Measurements from ENCODE around the gene B3GALT5.
A peak's percentile ranks its signal among the peaks of the same experiment; 100 is the strongest.

Gene B3GALT5

DNA sequence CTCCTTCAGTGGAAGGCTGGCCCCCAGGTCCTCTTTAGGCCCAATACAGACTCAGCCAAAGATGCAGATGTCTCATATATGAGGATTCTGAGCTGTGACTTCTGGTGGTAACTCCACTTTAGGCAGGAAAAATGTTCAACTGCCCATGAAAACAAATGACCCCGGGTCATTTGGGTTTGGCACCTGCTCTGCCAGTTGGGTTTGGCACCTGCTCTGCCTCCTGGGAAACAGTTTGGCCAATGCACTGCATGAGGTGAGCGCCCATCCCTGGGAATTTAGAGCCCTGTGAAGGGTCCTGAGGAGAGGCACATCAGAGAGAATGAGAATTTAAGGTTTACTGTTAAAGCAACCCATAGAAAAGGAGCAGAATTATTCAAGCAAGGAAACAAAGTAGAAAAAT, 45.3 kb downstream of the B3GALT5 start:
- H3K4me3 ChIP-seq (ENCODE audit: severe bottlenecking) = no peak overlapping the region
- H3K27ac ChIP-seq (ENCODE audit: poor library complexity, severe bottlenecking) = no peak overlapping the region
- DNase-seq (ENCODE audit: low spot score) = no peak
- TF ChIP-seq, protein P1, sequence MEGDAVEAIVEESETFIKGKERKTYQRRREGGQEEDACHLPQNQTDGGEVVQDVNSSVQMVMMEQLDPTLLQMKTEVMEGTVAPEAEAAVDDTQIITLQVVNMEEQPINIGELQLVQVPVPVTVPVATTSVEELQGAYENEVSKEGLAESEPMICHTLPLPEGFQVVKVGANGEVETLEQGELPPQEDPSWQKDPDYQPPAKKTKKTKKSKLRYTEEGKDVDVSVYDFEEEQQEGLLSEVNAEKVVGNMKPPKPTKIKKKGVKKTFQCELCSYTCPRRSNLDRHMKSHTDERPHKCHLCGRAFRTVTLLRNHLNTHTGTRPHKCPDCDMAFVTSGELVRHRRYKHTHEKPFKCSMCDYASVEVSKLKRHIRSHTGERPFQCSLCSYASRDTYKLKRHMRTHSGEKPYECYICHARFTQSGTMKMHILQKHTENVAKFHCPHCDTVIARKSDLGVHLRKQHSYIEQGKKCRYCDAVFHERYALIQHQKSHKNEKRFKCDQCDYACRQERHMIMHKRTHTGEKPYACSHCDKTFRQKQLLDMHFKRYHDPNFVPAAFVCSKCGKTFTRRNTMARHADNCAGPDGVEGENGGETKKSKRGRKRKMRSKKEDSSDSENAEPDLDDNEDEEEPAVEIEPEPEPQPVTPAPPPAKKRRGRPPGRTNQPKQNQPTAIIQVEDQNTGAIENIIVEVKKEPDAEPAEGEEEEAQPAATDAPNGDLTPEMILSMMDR (IDR thresholded peaks at IDR 0.05; ENCODE audit: poor library complexity, severe bottlenecking) = no peak
- peaks cover 6% of the 10 kb centered on the region for H3K4me1 ChIP-seq (ENCODE audit: insufficient read depth, poor library complexity, severe bottlenecking)
- no peak for ATAC-seq (ENCODE audit: low read depth)
- no peaks in the 10 kb centered on the region for H3K27me3 ChIP-seq (ENCODE audit: insufficient read depth, poor library complexity, severe bottlenecking)
- no peaks in the 10 kb centered on the region for H3K36me3 ChIP-seq (ENCODE audit: low read depth)
- H3K9me3 ChIP-seq (ENCODE audit: severe bottlenecking) = no peaks in the 10 kb centered on the region

DNA sequence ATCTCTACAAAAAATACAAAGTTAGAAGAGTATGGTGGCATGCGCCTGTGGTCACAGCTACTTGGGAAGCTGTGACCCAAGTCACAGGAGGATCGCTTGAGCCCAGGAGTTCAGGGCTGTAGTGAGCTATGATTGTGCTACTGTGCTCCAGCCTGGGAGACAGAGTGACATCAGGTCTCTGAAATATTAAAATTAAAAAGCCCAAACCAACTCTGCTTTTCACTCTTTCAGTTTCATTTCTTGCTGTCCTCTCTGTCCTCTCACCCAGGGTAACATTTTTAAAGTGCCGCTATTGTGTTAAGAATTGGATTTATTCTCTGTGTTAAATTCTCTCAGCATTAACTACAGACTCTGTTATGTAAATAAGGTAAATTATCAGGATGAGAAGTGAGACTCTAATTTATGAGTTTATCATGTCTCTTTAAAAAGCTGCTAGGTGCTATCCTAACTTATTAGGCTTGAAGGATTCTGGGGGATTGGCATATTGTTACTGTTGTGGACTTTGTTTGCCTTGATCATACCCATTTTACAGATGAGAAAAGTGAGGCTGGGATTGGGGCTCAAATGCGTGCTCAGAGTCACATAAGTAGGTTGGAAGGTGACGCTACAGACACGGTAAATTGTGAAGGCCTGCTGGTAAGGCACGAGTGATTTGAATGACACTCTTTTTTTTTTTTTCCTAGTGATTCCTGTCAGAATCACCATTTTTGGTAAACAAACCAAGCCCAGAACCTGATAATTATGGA, 46.5 kb downstream of the B3GALT5 start:
- H3K4me1 ChIP-seq (ENCODE audit: insufficient read depth, poor library complexity, severe bottlenecking) = peaks cover 6% of the 10 kb centered on the region
- H3K4me3 ChIP-seq (ENCODE audit: severe bottlenecking) = no peak overlapping the region
- TF ChIP-seq, protein P1 (IDR thresholded peaks at IDR 0.05; ENCODE audit: poor library complexity, severe bottlenecking) = no peak
- H3K9me3 ChIP-seq (ENCODE audit: severe bottlenecking) = no peaks in the 10 kb centered on the region
- no peaks in the 10 kb centered on the region for H3K36me3 ChIP-seq (ENCODE audit: low read depth)
- H3K27ac ChIP-seq (ENCODE audit: poor library complexity, severe bottlenecking) = no peak overlapping the region
- no peaks in the 10 kb centered on the region for H3K27me3 ChIP-seq (ENCODE audit: insufficient read depth, poor library complexity, severe bottlenecking)
- DNase-seq (ENCODE audit: low spot score) = no peak
- ATAC-seq (ENCODE audit: low read depth) = no peak

DNA sequence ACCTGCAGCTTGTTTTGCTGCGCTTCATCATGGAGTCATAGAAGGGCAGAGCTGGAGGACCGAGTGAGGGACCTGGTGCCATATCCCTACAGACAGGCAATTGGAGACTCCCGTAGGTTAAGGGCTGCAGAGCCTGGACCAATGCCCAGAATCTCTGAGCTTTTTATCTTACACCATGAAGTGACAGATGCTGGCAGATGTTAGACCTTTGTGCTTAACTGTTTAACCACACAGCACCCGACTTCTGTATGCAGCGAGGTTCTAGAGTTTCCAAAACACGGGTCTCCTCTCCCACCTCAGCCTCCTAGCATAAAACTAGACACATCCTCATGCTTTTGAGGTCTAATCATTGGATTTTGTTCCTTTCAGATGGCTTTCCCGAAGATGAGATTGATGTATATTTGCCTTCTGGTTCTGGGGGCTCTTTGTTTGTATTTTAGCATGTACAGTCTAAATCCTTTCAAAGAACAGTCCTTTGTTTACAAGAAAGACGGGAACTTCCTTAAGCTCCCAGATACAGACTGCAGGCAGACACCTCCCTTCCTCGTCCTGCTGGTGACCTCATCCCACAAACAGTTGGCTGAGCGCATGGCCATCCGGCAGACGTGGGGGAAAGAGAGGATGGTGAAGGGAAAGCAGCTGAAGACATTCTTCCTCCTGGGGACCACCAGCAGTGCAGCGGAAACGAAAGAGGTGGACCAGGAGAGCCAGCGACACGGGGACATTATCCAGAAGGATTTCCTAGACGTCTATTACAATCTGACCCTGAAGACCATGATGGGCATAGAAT, 47.6 kb downstream of the B3GALT5 start:
- no peaks in the 10 kb centered on the region for H3K9me3 ChIP-seq (ENCODE audit: severe bottlenecking)
- no peaks in the 10 kb centered on the region for H3K27me3 ChIP-seq (ENCODE audit: insufficient read depth, poor library complexity, severe bottlenecking)
- ATAC-seq (ENCODE audit: low read depth) (peak; percentile 87), DNase-seq (ENCODE audit: low spot score) (no peak)
- TF ChIP-seq, protein P1 (IDR thresholded peaks at IDR 0.05; ENCODE audit: poor library complexity, severe bottlenecking) = no peak
- no peak overlapping the region for H3K4me3 ChIP-seq (ENCODE audit: severe bottlenecking)
- no peak overlapping the region for H3K27ac ChIP-seq (ENCODE audit: poor library complexity, severe bottlenecking)
- H3K4me1 ChIP-seq (ENCODE audit: insufficient read depth, poor library complexity, severe bottlenecking) = peaks cover 6% of the 10 kb centered on the region
- no peaks in the 10 kb centered on the region for H3K36me3 ChIP-seq (ENCODE audit: low read depth)

DNA sequence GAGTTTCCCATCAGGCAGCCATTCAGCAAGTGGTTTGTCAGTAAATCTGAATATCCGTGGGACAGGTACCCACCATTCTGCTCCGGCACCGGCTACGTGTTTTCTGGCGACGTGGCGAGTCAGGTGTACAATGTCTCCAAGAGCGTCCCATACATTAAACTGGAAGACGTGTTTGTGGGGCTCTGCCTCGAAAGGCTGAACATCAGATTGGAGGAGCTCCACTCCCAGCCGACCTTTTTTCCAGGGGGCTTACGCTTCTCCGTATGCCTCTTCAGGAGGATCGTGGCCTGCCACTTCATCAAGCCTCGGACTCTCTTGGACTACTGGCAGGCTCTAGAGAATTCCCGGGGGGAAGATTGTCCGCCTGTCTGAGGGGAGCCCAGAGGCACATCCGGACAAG, 48.4 kb downstream of the B3GALT5 start:
- no peaks in the 10 kb centered on the region for H3K36me3 ChIP-seq (ENCODE audit: low read depth)

More for the DNA sequence above, 48.4 kb downstream of the B3GALT5 start:
- Histone ChIP-seq H3K4me3 (ENCODE audit: severe bottlenecking) (no peak overlapping the region), H3K27me3 (ENCODE audit: insufficient read depth, poor library complexity, severe bottlenecking) (no peaks in the 10 kb centered on the region), H3K4me1 (ENCODE audit: insufficient read depth, poor library complexity, severe bottlenecking) (peaks cover 6% of the 10 kb centered on the region), H3K27ac (ENCODE audit: poor library complexity, severe bottlenecking) (no peak overlapping the region), H3K9me3 (ENCODE audit: severe bottlenecking) (no peaks in the 10 kb centered on the region)
- ATAC-seq (ENCODE audit: low read depth) (no peak), DNase-seq (ENCODE audit: low spot score) (no peak)
- TF ChIP-seq, protein P1 (IDR thresholded peaks at IDR 0.05; ENCODE audit: poor library complexity, severe bottlenecking) = no peak
